ENCODE measurements around the gene PDXP. TPM values are rescaled to one million over a fixed set of nuclear protein-coding genes. Genes with fewer than 3 reads are reported as not detected.

PDXP gene
- total and polyA plus RNA-seq, 2 of the 13 experiments (the other 11 are each of a cell fraction or from before 2014, with no cell fraction given): 58.2 to 70.6 TPM

- no peak for TF ChIP-seq GRHL1 (CRISPR knock-in tag; conservative IDR thresholded peaks at IDR 0.05)
- peak; percentile 80 for TF ChIP-seq ZMYM2 (CRISPR knock-in tag; IDR thresholded peaks at IDR 0.05)
- peak; percentile 82; the same call in 1 of the 2 replicates for TF ChIP-seq SALL1 (CRISPR knock-in tag; IDR thresholded peaks at IDR 0.05)
- peak; percentile 75 for TF ChIP-seq ZNF574 (CRISPR knock-in tag; IDR thresholded peaks at IDR 0.05)
- peak; percentile 19 for TF ChIP-seq TBL1XR1 (IDR thresholded peaks at IDR 0.05; ENCODE audit: borderline replicate concordance, low read length, partially characterized antibody)
- TF ChIP-seq ZNF691 (CRISPR knock-in tag; IDR thresholded peaks at IDR 0.05; ENCODE audit: borderline replicate concordance, low read depth): 0 out of 2 replicates have a peak, but pooled peaks have one; percentile 74
- TF ChIP-seq RXRB (CRISPR knock-in tag; IDR thresholded peaks at IDR 0.05; ENCODE audit: borderline replicate concordance): peak; percentile 73
- TF ChIP-seq SNAPC4 (CRISPR knock-in tag; IDR thresholded peaks at IDR 0.05): 0 out of 2 replicates have a peak, but pooled peaks have one; percentile 44
- no peak for TF ChIP-seq ZMAT3 (CRISPR knock-in tag; conservative IDR thresholded peaks at IDR 0.05)
- 0 out of 2 replicates have a peak, but pooled peaks have one; percentile 16 for TF ChIP-seq NFYC (CRISPR knock-in tag; IDR thresholded peaks at IDR 0.05)
- TF ChIP-seq ZNF512 (CRISPR knock-in tag; IDR thresholded peaks at IDR 0.05): no peak
- TF ChIP-seq TCF12 (IDR thresholded peaks at IDR 0.05): no peak
- TF ChIP-seq TCF12 (CRISPR knock-in tag; IDR thresholded peaks at IDR 0.05): peak; percentile 77; the same call in 1 of the 2 replicates
- TF ChIP-seq ZNF230 (CRISPR knock-in tag; IDR thresholded peaks at IDR 0.05): 0 out of 2 replicates have a peak, but pooled peaks have one; percentile 62
- no peak for TF ChIP-seq CENPT (CRISPR knock-in tag; IDR thresholded peaks at IDR 0.05; ENCODE audit: low read depth)
- TF ChIP-seq HDAC2 (CRISPR knock-in tag; IDR thresholded peaks at IDR 0.05): peak; percentile 90
Observed at GRCh38 chr22:37659066-37659896, 758 bp downstream of the PDXP start (continued).

Measured in HepG2 (cell line).